AG04450 (cell line): ENCODE measurements around the gene GPS2. TPM values are rescaled to one million over a fixed set of nuclear protein-coding genes. Genes with fewer than 3 reads are reported as not detected.

Source experiments
- CTCF ChIA-PET: fragments of 300-600, 350-600 bp; formaldehyde crosslinking; extraction: SDS; loops from one replicate; lab custom pipeline; 2022; ENCODE audit warnings: antibody characterized with exemption, inconsistent platforms; lab: Charles Lee
- POLR2A ChIA-PET: fragments of 350-600 bp; formaldehyde crosslinking; extraction: SDS; loops from one replicate; lab custom pipeline; 2021; ENCODE audit warnings: antibody characterized with exemption, inconsistent platforms; lab: Yijun Ruan, JAX
- DNase-seq: peaks from one replicate; pipeline ENCODE4 v3.0.0-alpha.2; 2011; ENCODE audit warnings: low read depth, low spot score
- H3K27ac ChIP-seq: one replicate; pipeline ENCODE4 v1.5.1; 2012; ENCODE audit warnings: low read depth, low read length, control low read depth
- H3K27me3 ChIP-seq: one replicate; pipeline ENCODE4 v1.6.0; 2012; ENCODE audit warnings: low read length; ENCODE audit not compliant: control insufficient read depth, insufficient read depth
- H3K4me3 ChIP-seq: 2 replicates; pipeline ENCODE4 v1.5.1; 2011; ENCODE audit warnings: mild to moderate bottlenecking, low read depth, low read length, control low read depth
- H3K9me3 ChIP-seq: 2 replicates; pipeline ENCODE4 v1.5.1; 2012; ENCODE audit warnings: low read length; ENCODE audit not compliant: control insufficient read depth, insufficient read depth
- polyA plus RNA-seq: library from polyadenylated mRNA; depleted of rRNA; stranded (reverse); fragments of >200 nt; gene quantifications from 2 replicates; pipeline ENCODE4 v1.2.3, GENCODE V29; 2011
- TF ChIP-seq, protein P1 (sequence below): IDR thresholded peaks from 2 replicates; pipeline ENCODE4 v1.5.1; 2011; ENCODE audit warnings: low read depth, low read length, control low read depth, inconsistent platforms

Gene GPS2
- polyA plus RNA-seq, 1 experiment, result 22.2 TPM

DNA sequence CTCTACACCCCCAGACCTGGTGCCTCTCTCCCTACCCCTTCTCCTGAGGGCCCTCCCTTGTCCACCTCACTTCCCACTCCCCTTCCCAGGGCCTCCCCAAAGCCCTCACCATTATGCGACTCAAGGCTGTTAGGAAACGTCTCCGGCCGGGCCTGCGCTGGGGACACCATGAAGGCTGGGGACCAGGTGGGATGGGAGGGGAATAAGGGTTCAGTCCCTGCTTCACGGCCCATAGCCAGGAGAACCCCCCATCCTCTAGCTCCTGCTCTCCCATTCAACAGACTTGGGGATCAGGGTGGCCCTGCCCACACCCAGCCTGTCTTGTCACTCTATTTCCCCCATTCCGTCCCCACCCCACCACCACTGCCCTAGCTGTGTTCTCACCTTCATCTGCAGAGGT, 11.9 kb upstream of the GPS2 start:
- DNase-seq, result no peak
- Histone ChIP-seq H3K27me3 (peaks cover under 1% of the 10 kb centered on the region), H3K9me3 (no peaks in the 10 kb centered on the region; the same call in 1 of the 2 replicates), H3K27ac (no peak overlapping the region), H3K4me3 (no peak overlapping the region)
- ChIA-PET POLR2A (no interaction called here), CTCF (interaction anchor here (1.3 kb wide), 1 partner anchor 18 kb away, joined by 4 read pairs; no protein-coding TSS in a partner anchor)
- TF ChIP-seq, protein P1, sequence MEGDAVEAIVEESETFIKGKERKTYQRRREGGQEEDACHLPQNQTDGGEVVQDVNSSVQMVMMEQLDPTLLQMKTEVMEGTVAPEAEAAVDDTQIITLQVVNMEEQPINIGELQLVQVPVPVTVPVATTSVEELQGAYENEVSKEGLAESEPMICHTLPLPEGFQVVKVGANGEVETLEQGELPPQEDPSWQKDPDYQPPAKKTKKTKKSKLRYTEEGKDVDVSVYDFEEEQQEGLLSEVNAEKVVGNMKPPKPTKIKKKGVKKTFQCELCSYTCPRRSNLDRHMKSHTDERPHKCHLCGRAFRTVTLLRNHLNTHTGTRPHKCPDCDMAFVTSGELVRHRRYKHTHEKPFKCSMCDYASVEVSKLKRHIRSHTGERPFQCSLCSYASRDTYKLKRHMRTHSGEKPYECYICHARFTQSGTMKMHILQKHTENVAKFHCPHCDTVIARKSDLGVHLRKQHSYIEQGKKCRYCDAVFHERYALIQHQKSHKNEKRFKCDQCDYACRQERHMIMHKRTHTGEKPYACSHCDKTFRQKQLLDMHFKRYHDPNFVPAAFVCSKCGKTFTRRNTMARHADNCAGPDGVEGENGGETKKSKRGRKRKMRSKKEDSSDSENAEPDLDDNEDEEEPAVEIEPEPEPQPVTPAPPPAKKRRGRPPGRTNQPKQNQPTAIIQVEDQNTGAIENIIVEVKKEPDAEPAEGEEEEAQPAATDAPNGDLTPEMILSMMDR, result no peak

DNA sequence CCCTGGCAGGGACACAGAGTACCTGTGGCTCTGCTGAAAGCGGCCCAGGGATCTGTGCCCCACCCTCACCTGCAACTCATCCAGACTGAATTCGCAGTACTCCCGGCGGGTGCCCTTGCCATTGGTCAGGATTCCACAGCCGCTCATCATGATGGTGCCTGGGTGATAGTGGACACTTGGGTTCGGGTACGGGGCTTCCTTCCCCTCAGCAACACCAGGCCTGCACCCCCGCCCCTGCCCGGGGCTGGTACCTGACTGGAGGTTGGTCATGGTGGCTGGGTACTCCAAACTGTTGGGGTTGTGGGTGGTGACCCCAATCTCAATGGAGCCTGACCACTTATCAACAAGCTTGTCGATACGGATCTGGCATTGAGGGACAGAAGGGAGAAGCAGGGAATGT, 11.0 kb upstream of the GPS2 start:
- TF ChIP-seq, protein P1, result no peak
- no peak for DNase-seq
- no peaks in the 10 kb centered on the region for H3K27me3 ChIP-seq
- POLR2A ChIA-PET, result no interaction called here
- CTCF ChIA-PET, result interaction anchor here (1.3 kb wide), 1 partner anchor 19 kb away, joined by 4 read pairs; no protein-coding TSS in a partner anchor
- H3K9me3 ChIP-seq, result no peaks in the 10 kb centered on the region; the same call in 1 of the 2 replicates
- H3K27ac ChIP-seq, result no peak overlapping the region
- no peak overlapping the region for H3K4me3 ChIP-seq

DNA sequence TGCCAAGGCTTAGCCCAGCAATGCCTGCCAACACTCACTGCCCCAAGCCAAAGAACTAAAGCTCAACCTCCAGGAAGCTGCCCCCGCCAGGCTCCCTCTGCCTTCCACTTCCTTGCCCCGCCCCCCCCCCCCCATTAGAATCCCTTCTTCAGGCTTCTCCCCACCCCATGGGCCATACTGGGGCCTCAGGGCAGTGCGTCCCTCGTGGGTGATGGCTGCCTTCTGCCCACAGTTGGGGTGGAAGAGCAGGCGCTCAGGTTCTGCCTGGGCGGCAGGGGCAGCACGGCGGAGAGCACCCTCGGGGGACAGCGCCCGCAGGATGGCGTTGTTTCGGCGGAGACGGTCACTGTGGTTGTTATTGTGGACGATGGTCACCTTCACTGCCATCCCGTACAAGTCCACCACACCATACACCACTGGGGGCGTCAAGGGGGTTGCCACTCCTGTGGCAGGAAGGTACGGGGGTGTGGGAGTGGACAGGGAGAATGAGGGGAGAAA, 9.9 kb upstream of the GPS2 start:
- H3K9me3 ChIP-seq, result no peaks in the 10 kb centered on the region; the same call in 1 of the 2 replicates
- no peak overlapping the region for H3K27ac ChIP-seq
- H3K4me3 ChIP-seq, result no peak overlapping the region
- no peaks in the 10 kb centered on the region for H3K27me3 ChIP-seq
- no peak for DNase-seq
- CTCF ChIA-PET, result interaction anchor here (0.5 to 1.5 kb wide), 8 partner anchors 10 to 236 kb away, joined by 3 to 8 read pairs (median 4); partner anchors contain the start of genes ACAP1 and TMEM256
- TF ChIP-seq, protein P1, result no peak
- POLR2A ChIA-PET, result no interaction called here

DNA sequence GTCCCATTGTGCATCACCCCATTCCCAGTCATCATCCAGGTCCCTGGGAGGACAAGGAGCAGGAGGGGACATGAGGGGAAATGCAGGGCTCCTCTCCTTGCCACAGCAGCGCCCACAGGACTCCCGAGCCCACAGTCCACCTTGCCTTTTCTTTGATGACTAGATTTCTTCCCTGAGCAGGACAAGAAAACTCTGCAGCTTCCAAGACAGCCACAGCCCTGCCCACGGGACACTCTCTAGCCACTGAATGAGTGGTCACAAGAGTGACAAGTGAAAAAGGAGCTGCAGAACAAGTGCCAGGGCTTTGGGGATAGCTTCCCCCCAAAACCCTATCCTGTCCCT, 9.2 kb upstream of the GPS2 start:
- TF ChIP-seq, protein P1, result no peak
- CTCF ChIA-PET, result interaction anchor here (0.5 to 1.5 kb wide), 7 partner anchors 11 to 236 kb away, joined by 3 to 8 read pairs (median 4); partner anchors contain the start of gene ACAP1

DNA sequence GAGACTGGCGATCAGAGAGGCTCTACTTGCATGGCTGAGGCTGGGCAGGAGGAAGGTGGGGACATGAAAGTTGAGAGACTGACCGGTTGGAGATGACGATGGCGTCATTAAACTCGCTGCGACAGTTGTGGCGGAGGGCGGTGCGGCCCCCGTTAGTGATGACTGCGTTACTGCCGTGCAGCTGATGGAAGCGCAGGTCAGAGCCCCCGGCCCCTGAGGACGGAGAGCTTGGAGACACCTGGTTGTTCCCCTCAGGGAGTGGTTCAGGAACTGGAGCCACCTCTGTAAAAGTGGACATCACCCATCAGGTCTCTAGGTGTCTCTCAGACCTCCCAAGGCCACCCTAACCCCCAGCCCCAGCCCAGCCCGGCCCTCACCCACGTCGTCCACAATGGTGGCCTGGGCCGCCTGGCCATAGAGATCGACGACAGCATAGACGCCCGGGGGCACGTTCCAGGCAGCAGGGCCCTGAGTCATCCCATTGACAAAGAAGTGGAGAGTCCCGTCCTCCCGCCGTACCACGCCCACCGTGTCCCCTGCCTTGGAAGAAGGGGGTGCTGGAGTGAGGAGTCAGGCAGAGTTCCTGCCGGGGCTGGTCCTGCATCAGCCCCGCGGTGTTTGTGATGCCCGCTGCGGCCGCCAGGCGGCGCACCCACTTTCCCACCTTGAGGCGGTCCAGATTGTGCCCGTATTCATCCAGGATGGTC, 8.7 kb upstream of the GPS2 start:
- CTCF ChIA-PET, result interaction anchor here (0.6 to 1.5 kb wide), 6 partner anchors 8 to 237 kb away, joined by 3 to 7 read pairs (median 4); partner anchors contain the start of gene GPS2
- TF ChIP-seq, protein P1, result peak; percentile 88
- no peak for DNase-seq
- POLR2A ChIA-PET, result no interaction called here
- Histone ChIP-seq H3K4me3 (no peak overlapping the region), H3K27ac (no peak overlapping the region), H3K27me3 (no peaks in the 10 kb centered on the region), H3K9me3 (no peaks in the 10 kb centered on the region; the same call in 1 of the 2 replicates)

More for the DNA sequence above, 9.2 kb upstream of the GPS2 start:
- Histone ChIP-seq H3K27ac (no peak overlapping the region), H3K9me3 (no peaks in the 10 kb centered on the region; the same call in 1 of the 2 replicates), H3K4me3 (no peak overlapping the region), H3K27me3 (no peaks in the 10 kb centered on the region)
- DNase-seq, result no peak
- POLR2A ChIA-PET, result no interaction called here
